Bronchial epithelial cell (primary cell): Measurements from ENCODE around the gene NFKBIZ. TPM values are rescaled to one million over a fixed set of nuclear protein-coding genes. Genes with fewer than 3 reads are reported as not detected.
A peak's percentile ranks its signal among the peaks of the same experiment; 100 is the strongest.

Source experiments
- DNase-seq: peaks from one replicate; pipeline ENCODE4 v3.0.0-alpha.2; 2010; ENCODE audit warnings: low read depth
- FAIRE-seq: peaks from 2 replicates; lab custom pipeline; 2011; peaks lifted over from hg19 to GRCh38; lab: Jason Lieb, UNC
- H3K27me3 ChIP-seq: 2 replicates; pipeline ENCODE4 v1.5.1; 2011; ENCODE audit warnings: low read length; ENCODE audit not compliant: control insufficient read depth, insufficient read depth
- H3K36me3 ChIP-seq: 2 replicates; pipeline ENCODE4 v1.5.1; 2011; ENCODE audit warnings: low read length; ENCODE audit not compliant: control insufficient read depth, insufficient read depth
- H3K4me3 ChIP-seq: 2 replicates; pipeline ENCODE4 v1.5.1; 2011; ENCODE audit warnings: mild to moderate bottlenecking, low read depth, low read length, control low read depth
- total RNA-seq: library from RNA; depleted of rRNA; stranded (reverse); fragments of >200 nt; gene quantifications from 2 replicates; pipeline ENCODE4 v1.2.1, GENCODE V29; 2014
- TF ChIP-seq, protein P1 (sequence below): IDR thresholded peaks from 2 replicates; pipeline ENCODE4 v1.5.1; 2011; ENCODE audit warnings: mild to moderate bottlenecking, moderate library complexity, low read length, control low read depth, inconsistent platforms; ENCODE audit not compliant: insufficient read depth, severe bottlenecking

Gene NFKBIZ
- total RNA-seq, 1 donor from 2014 or later, result 40.3 TPM

- H3K27me3 ChIP-seq, result no peaks in the 10 kb centered on the region
- FAIRE-seq (no peak), DNase-seq (no peak)
- H3K4me3 ChIP-seq, result no peak overlapping the region
- no peaks in the 10 kb centered on the region for H3K36me3 ChIP-seq
- TF ChIP-seq, protein P1, sequence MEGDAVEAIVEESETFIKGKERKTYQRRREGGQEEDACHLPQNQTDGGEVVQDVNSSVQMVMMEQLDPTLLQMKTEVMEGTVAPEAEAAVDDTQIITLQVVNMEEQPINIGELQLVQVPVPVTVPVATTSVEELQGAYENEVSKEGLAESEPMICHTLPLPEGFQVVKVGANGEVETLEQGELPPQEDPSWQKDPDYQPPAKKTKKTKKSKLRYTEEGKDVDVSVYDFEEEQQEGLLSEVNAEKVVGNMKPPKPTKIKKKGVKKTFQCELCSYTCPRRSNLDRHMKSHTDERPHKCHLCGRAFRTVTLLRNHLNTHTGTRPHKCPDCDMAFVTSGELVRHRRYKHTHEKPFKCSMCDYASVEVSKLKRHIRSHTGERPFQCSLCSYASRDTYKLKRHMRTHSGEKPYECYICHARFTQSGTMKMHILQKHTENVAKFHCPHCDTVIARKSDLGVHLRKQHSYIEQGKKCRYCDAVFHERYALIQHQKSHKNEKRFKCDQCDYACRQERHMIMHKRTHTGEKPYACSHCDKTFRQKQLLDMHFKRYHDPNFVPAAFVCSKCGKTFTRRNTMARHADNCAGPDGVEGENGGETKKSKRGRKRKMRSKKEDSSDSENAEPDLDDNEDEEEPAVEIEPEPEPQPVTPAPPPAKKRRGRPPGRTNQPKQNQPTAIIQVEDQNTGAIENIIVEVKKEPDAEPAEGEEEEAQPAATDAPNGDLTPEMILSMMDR, result no peak
Observed at GRCh38 chr3:101888653-101889052, 39.3 kb downstream of the NFKBIZ start.

DNA sequence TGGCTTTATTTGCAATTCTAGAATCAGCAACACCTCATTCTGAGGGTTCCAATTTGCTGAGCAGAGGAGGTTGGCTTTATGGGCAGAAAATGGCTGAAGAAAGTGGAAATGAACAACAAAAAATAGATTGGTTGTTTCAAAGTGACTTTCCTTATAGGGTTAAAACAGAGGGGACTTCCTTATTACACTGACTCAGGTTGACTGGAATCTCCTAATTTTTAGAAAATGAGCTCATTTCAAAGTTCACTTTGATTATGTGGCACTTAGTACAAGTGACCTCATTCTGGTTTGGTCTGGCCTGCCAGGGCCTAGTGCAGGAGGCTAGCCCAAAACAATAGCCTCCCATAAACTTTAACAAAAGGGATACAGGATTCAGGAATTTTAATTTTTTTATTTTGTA is 41.4 kb downstream of the NFKBIZ start:
- DNase-seq (peak; percentile 46), FAIRE-seq (no peak)
- no peaks in the 10 kb centered on the region for H3K36me3 ChIP-seq
- TF ChIP-seq, protein P1, result no peak
- no peaks in the 10 kb centered on the region for H3K27me3 ChIP-seq
- no peak overlapping the region for H3K4me3 ChIP-seq

GRCh38 chr3:101892648-101893047 is 43.3 kb downstream of the NFKBIZ start:
- no peak for DNase-seq
- H3K36me3 ChIP-seq, result no peaks in the 10 kb centered on the region
- H3K4me3 ChIP-seq, result no peak overlapping the region
- no peak for FAIRE-seq
- TF ChIP-seq, protein P1, result no peak
- H3K27me3 ChIP-seq, result no peaks in the 10 kb centered on the region

- H3K4me3 ChIP-seq, result no peak overlapping the region
- TF ChIP-seq, protein P1, result no peak
- no peaks in the 10 kb centered on the region for H3K36me3 ChIP-seq
- no peaks in the 10 kb centered on the region for H3K27me3 ChIP-seq
- no peak for DNase-seq
- FAIRE-seq, result no peak
Observed at GRCh38 chr3:101896083-101896757, 46.9 kb downstream of the NFKBIZ start.

DNA sequence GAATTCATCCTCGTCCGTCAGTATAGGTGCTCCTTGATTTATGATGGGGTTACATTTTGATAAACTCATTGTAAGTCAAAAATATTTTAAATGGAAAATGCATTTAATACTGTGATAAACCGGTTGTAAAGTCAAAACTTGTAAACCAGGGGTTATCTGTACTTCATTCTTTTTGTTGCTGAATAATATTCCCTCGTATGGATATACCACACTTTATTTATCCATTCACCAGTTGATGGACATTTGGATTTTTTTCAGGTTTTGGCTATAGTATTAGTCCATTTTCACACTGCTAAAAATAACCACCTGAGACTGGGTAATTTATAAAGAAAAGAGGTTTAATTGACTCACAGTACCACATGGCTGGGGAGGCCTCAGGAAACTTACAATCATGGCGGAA is 47.7 kb downstream of the NFKBIZ start:
- H3K36me3 ChIP-seq, result no peaks in the 10 kb centered on the region
- TF ChIP-seq, protein P1, result no peak
- H3K4me3 ChIP-seq, result no peak overlapping the region
- no peak for FAIRE-seq
- DNase-seq, result no peak
- H3K27me3 ChIP-seq, result no peaks in the 10 kb centered on the region

- DNase-seq (no peak), FAIRE-seq (no peak)
- no peaks in the 10 kb centered on the region for H3K36me3 ChIP-seq
- TF ChIP-seq, protein P1, result no peak
- H3K27me3 ChIP-seq, result no peaks in the 10 kb centered on the region
- H3K4me3 ChIP-seq, result no peak overlapping the region
Observed at GRCh38 chr3:101898039-101898438, 48.7 kb downstream of the NFKBIZ start.
